Measurements from ENCODE around the gene CACNA1D.

- no peak for TF ChIP-seq CTCF (IDR thresholded peaks at IDR 0.05)
- TF ChIP-seq POLR2A (IDR thresholded peaks at IDR 0.05) = no peak
- no peak for TF ChIP-seq POLR2AphosphoS5 (IDR thresholded peaks at IDR 0.05)
Observed at GRCh38 chr3:53812434-53812833, 318.0 kb downstream of the CACNA1D start.
